Kidney epithelial cell (primary cell): ENCODE results near the gene PANX1. TPM values are rescaled to one million over a fixed set of nuclear protein-coding genes. Genes with fewer than 3 reads are reported as not detected.

Experiments
- DNase-seq: peaks from one replicate; pipeline ENCODE4 v3.0.0-alpha.2; 2010; ENCODE audit warnings: low read depth
- H3K27me3 ChIP-seq: 2 replicates; pipeline ENCODE4 v1.6.0; 2011; ENCODE audit warnings: low read length; ENCODE audit not compliant: control insufficient read depth, insufficient read depth
- H3K36me3 ChIP-seq: 2 replicates; pipeline ENCODE4 v1.5.1; 2011; ENCODE audit warnings: low read length; ENCODE audit not compliant: control insufficient read depth, insufficient read depth
- H3K4me3 ChIP-seq: 2 replicates; pipeline ENCODE4 v1.5.1; 2011; ENCODE audit warnings: low read depth, mild to moderate bottlenecking, control low read depth, low read length
- total RNA-seq: library from RNA; depleted of rRNA; stranded (reverse); fragments of >200 nt; gene quantifications from 2 replicates; pipeline ENCODE4 v1.2.3, GENCODE V29; 2015
- TF ChIP-seq, protein P1 (sequence below): IDR thresholded peaks from 2 replicates; pipeline ENCODE4 v1.5.1; 2011; ENCODE audit warnings: mild to moderate bottlenecking, moderate library complexity, low read length, control low read depth, inconsistent platforms; ENCODE audit not compliant: insufficient read depth, poor library complexity, severe bottlenecking

The PANX1 gene, protein sequence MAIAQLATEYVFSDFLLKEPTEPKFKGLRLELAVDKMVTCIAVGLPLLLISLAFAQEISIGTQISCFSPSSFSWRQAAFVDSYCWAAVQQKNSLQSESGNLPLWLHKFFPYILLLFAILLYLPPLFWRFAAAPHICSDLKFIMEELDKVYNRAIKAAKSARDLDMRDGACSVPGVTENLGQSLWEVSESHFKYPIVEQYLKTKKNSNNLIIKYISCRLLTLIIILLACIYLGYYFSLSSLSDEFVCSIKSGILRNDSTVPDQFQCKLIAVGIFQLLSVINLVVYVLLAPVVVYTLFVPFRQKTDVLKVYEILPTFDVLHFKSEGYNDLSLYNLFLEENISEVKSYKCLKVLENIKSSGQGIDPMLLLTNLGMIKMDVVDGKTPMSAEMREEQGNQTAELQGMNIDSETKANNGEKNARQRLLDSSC
- total RNA-seq = 56.5 and 60.5 TPM in 2 replicates

DNA sequence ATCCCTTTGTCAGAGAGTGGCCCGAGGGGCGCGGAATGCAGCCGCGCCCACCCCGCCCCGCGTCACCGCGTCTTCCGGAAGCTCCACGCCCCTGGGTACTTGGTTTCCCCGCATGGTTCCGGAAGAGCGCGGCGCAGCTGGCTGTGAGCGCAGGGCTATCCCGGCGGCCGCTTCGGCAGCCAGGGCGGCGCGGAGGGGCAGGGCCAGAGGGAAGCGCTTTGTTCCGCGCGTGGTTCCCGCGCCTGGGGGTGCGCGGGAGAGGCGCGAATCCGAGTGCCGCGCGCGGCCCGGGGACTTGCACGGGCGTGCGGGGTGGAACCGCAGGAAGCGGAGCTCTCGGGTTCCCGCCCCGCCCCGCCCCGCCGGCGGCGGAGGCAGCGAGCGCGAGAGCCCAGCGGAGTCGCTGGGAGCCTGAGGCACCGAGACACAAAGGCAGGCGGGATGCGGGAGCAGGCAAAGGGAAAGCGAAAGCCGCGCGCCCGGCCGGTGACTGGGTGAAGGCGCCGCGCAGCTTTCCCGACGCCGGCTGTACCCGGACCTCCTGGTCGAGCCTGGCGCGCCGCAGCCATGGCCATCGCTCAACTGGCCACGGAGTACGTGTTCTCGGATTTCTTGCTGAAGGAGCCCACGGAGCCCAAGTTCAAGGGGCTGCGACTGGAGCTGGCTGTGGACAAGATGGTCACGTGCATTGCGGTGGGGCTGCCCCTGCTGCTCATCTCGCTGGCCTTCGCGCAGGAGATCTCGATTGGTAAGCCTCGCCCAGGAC is at the start of gene PANX1:
PANX1 (plus strand) TSS at position 96 of the 766 bp plus-strand sequence; CDS start at position 568, 472 bp downstream.
- TF ChIP-seq, protein P1, sequence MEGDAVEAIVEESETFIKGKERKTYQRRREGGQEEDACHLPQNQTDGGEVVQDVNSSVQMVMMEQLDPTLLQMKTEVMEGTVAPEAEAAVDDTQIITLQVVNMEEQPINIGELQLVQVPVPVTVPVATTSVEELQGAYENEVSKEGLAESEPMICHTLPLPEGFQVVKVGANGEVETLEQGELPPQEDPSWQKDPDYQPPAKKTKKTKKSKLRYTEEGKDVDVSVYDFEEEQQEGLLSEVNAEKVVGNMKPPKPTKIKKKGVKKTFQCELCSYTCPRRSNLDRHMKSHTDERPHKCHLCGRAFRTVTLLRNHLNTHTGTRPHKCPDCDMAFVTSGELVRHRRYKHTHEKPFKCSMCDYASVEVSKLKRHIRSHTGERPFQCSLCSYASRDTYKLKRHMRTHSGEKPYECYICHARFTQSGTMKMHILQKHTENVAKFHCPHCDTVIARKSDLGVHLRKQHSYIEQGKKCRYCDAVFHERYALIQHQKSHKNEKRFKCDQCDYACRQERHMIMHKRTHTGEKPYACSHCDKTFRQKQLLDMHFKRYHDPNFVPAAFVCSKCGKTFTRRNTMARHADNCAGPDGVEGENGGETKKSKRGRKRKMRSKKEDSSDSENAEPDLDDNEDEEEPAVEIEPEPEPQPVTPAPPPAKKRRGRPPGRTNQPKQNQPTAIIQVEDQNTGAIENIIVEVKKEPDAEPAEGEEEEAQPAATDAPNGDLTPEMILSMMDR = no peak
- peak; percentile 54 for DNase-seq
- H3K27me3 ChIP-seq = no peaks in the 10 kb centered on the region
- H3K36me3 ChIP-seq = no peaks in the 10 kb centered on the region
- peak within 1 kb of the TSS; percentile 83 for H3K4me3 ChIP-seq

DNA sequence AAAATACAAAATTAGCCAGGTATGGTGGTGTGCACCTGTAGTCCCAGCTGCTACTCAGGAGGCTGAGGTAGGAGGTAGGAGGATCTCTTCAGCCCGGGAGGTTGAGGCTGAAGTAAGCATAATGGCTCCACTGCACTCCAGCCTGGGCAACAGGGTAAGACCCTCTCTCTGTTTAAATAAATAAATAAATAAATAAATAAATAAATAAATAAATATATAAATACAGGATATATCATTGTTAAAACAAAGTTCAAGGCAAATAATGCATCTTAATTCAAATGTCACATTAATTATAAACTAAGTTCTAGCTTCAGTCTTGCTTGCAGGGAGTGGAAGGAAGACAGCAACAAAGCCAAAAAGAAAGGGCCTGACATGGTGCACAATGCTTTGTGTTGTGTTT is 44.5 kb upstream of the PANX1 start:
- Histone ChIP-seq H3K27me3 (no peaks in the 10 kb centered on the region), H3K36me3 (no peaks in the 10 kb centered on the region), H3K4me3 (no peak overlapping the region)
- TF ChIP-seq, protein P1 = no peak
- DNase-seq = no peak

DNA sequence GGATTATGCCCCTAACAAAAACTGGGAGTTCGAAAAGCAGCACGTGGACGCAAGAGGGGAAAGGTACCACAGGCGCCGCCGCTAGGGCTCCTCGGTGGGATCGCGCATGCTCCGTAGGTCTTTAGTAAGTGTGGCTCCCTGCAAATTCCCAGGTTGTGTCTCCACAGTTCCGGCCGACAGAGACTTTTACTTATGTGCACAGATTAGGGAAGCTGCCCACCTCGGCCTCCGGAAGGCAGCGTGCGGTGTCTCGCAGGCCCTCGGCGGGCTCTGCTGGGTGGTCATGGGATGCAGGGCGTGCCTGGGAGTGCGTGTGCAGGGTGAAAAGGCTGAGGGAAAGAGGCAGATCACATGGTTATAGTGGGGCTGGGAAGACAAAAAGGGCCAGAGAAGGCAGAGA is 39.7 kb upstream of the PANX1 start:
- H3K36me3 ChIP-seq = no peaks in the 10 kb centered on the region
- TF ChIP-seq, protein P1 = no peak
- DNase-seq = no peak
- no peaks in the 10 kb centered on the region for H3K27me3 ChIP-seq
- no peak overlapping the region for H3K4me3 ChIP-seq

DNA sequence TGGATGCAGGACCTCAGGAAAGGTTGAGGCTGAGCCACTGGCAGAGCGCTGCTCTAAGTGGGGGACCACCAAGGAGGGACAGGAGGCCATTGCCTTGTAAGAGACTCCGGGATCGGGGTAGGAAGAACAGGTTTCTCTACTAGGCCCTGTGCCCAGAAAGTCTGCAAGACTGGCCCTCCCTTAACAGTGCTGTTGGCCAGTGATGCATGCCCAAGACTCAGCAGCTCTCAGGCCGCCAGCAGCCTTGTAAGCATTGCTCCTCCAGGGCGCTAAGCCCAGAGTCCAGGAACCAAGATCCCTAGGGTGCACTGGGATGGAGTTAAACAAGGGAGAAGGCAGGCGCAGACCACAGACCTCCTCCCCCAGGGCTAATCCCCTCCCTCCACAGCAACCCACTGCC is 39.3 kb upstream of the PANX1 start:
- Histone ChIP-seq H3K4me3 (no peak overlapping the region), H3K36me3 (no peaks in the 10 kb centered on the region), H3K27me3 (no peaks in the 10 kb centered on the region)
- no peak for DNase-seq
- TF ChIP-seq, protein P1 = no peak

DNA sequence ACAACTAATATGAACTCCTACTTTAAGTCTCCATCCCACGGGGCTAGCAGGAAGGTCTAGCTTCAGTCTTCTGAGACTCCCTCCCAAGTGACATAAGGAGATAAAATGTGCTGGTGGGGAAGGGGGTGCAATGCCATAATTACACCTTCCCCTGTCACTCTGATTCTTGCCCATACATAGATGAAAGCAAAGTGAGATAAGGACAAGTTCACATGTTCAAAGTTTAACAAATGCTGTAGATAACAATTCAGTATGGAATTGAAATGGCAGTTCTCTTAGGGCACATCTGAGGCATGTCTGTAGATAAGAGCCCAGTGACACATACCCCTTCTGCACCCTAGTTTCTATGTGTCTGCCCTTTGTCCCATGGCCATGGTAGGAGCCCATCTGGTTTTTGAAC is 38.2 kb upstream of the PANX1 start:
- DNase-seq = no peak
- Histone ChIP-seq H3K4me3 (no peak overlapping the region), H3K27me3 (no peaks in the 10 kb centered on the region), H3K36me3 (no peaks in the 10 kb centered on the region)
- TF ChIP-seq, protein P1 = no peak
